NB4 (cell line): ENCODE results near the gene KCNK4.

Experiments used
- POLR2A ChIP-seq: IDR thresholded peaks from 2 replicates; pipeline ENCODE4 v1.6.1; 2011; ENCODE audit warnings: mild to moderate bottlenecking; ENCODE audit not compliant: insufficient read length; ENCODE audit errors: extremely low read depth
- TF ChIP-seq, protein P1 (sequence below): IDR thresholded peaks from one replicate; pipeline ENCODE4 v1.5.1; 2012; ENCODE audit warnings: low read depth, low read length
- TF ChIP-seq, protein P2 (sequence below): IDR thresholded peaks from 2 replicates; pipeline ENCODE4 v1.6.1; 2011; ENCODE audit warnings: low read depth, low read length

DNA sequence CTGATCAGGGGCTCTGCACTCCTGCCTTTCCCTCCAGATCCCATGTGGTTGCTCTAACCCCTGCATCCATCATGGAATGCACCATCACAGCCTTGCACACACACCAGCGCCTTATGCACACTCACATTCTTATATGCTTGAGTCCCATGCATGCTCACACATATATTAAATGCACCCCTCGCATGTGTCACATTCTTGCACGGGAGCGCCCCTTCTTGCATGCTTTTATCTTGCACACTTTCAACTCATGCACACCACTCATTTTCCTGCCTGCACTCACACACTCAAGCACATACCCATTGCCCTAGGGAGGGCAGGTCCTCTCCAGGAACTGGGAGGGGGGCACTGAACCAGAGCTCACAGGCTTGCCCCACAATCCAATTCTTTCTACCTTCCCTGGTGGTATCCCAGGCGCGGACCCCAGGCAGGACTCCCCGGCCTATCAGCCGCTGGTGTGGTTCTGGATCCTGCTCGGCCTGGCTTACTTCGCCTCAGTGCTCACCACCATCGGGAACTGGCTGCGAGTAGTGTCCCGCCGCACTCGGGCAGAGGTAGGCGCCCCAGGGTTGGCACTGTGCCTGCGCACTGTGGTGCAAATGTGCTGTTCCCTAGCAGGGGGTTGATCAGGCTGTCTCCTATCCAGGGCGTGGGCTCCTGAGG, 6.7 kb downstream of the KCNK4 start:
- TF ChIP-seq, protein P1, sequence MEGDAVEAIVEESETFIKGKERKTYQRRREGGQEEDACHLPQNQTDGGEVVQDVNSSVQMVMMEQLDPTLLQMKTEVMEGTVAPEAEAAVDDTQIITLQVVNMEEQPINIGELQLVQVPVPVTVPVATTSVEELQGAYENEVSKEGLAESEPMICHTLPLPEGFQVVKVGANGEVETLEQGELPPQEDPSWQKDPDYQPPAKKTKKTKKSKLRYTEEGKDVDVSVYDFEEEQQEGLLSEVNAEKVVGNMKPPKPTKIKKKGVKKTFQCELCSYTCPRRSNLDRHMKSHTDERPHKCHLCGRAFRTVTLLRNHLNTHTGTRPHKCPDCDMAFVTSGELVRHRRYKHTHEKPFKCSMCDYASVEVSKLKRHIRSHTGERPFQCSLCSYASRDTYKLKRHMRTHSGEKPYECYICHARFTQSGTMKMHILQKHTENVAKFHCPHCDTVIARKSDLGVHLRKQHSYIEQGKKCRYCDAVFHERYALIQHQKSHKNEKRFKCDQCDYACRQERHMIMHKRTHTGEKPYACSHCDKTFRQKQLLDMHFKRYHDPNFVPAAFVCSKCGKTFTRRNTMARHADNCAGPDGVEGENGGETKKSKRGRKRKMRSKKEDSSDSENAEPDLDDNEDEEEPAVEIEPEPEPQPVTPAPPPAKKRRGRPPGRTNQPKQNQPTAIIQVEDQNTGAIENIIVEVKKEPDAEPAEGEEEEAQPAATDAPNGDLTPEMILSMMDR: no peak
- TF ChIP-seq, protein P2, sequence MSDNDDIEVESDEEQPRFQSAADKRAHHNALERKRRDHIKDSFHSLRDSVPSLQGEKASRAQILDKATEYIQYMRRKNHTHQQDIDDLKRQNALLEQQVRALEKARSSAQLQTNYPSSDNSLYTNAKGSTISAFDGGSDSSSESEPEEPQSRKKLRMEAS: no peak
- TF ChIP-seq POLR2A: no peak
